Stimulated activated CD4-positive, alpha-beta T cell treated with anti-CD3 and anti-CD28 coated beads, Interleukin-1b, Interleukin-23, amount 100 ng/mL, for 24 hours (primary cell): ENCODE data around the gene PARD3B.

Experiments used
- DNase-seq, 4 experiments: peaks; one replicate each; pipeline ENCODE4 v3.0.0-alpha.2; 2020; ENCODE audit warnings: low read depth in 4 of 4, low spot score in 1 of 4

Gene PARD3B

GRCh38 chr2:205220559-205220958, 675.3 kb downstream of the PARD3B start:
- no peak for DNase-seq

- DNase-seq: no peak
Measured at GRCh38 chr2:205232086-205232485, 686.8 kb downstream of the PARD3B start.

DNA sequence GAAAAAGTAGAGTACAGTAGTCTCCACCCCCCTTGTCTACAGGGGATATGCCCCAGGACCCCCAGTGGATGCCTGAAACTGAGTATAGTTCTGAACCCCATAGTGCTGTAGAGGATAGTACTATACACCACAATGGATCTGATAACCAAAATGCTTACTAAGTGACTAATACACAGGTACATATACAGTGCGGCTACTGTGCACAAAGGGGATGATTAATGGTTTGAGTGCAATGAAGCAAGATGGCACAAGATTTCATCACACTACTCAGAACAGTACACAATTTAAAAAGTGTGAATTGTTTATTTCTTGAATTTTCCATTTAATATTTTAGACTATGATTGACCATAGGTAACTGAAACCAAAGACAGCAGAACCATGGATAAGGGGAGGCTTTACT, 690.2 kb downstream of the PARD3B start:
- no peak for DNase-seq

- DNase-seq: no peak
Measured at GRCh38 chr2:205237524-205237923, 692.2 kb downstream of the PARD3B start.

- no peak for DNase-seq
Measured at GRCh38 chr2:205245001-205245400, 699.7 kb downstream of the PARD3B start.

DNA sequence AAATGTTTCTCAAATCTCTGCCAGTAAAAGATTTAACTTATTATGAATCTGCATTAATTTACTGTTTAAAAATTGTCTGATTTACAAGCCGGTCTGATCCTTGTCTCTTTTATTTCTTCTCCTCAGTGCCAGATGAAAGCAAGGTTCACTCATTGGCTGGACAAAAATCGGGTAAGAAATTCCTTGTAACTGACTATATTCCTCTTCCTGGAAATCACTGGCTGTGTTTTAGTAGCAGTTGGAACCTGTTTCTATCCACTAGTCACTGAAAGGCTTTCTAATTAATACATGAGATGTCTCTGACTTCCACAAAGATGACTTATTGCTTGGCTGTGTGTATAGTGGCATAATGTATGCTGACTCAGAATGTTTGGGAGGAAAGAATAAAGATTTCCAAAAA, 700.4 kb downstream of the PARD3B start:
- DNase-seq: no peak

DNA sequence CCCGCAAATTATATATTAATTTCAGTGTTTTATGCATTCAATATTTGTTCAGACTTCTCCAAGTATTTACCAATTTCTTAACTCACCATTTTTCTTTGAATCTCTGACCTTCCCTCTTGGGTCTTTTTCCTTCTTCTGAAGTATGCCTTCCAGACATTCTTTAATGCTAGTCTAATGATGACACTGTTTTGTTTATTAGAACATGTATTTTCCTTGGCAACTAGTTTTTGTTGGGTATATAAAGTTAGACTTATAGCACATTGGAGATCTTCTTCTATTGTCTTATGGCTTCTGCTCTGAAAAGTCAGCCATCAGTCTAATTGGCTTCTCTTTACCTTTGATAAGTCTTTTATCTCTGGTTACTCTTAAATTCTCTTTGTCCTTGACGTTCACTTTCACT, 713.8 kb downstream of the PARD3B start:
- no peak for DNase-seq

DNA sequence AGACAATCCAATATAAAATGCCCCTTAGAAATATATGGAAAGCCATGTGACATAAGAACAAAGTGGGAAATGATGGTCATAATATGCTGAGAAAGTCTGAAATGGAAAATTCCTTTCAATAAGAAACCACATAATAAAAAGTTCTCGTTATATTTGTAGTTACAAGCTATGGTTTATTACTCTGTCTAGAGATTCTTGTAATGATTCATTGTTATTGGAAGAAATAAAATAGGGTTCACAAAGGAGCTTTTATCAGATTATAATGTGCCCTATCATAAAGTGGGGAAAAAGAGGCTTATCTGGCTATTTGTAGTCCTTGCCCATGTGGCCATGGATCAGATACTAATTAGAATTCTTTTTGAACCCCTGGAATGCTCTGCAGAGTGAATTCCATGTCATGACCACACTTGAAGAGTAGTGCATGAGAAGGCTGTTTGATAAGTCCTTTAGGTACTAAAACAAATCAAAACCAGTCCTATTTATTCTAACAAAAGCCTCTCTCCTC, 716.3 kb downstream of the PARD3B start:
- DNase-seq: no peak

DNA sequence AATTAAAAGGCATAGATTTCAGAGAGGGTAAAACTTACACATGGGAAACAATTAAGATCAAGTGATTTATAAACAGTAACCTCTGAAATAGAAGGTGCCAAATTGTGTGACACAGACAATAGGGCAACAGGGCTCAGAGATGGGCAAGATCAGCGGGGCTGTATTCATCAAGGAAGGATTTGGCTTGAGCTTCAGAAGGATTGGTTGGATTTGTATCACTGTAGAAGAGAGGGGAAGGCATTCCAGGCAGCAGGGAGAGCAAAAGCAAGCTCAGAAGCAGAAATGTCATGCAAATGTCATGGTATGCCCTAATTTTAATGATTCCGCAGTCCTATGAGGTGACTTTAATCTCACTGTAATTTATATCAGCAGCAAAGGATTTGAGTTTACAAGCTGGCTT, 722.0 kb downstream of the PARD3B start:
- DNase-seq: no peak

DNA sequence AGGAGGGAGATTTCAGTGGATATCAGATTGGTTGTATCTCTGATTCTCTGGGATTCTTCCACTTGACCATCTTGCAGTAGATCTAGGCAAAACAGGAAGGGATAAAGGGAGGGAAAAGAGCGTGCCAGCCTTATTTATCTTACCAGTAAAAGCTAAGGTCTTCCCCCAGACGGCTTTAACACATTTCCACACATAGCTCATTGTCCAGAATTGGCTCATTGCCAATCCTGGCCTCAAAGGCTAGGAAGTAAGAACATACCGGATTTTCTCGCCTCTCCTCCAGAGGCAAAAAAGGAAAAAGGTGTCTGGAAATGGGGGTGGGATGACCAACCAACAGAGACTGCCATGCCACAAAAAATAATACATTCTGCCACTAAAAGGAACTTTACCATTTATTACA, 725.4 kb downstream of the PARD3B start:
- no peak for DNase-seq

DNA sequence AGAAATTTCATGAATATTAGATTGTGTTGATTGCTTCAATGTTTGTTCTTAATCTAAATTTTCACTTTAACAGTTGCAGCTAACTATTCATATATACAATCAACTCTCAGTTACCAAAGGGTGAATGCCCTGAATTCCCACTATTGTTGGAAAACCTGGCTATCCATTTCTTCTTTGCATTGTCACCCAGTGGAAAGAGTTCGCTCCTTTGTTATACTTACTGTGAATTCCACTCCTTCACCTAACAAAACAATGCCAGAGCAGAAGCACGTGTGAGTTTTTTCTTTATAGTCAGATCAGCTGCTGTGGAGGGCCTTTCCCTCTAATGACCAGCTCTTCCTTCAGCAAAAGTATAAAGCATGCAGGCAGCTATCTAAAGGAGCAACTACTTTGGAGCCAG, 727.9 kb downstream of the PARD3B start:
- DNase-seq: no peak

- no peak for DNase-seq
Measured at GRCh38 chr2:205273627-205274026, 728.4 kb downstream of the PARD3B start.

DNA sequence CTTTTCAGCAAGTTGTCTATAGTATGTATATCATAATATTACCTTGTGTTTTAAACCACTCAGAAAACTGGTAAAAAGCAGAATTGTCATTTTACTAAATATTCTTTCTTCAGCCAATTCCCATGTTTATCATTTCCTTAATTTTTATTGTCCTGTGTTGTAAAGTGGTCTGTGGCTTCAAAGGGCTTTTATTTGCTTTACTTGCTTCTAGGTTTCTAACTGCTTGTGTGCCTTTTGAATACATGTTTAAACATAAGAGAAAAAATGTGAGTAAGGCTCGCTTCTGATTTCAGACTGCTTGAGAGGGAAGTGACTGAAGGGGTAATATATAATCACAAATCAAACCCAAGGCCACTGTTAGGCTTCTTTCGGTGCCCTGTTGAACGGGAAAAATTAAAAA, 729.5 kb downstream of the PARD3B start:
- DNase-seq: no peak

- DNase-seq: no peak
Measured at GRCh38 chr2:205276116-205276777, 731.0 kb downstream of the PARD3B start.

DNA sequence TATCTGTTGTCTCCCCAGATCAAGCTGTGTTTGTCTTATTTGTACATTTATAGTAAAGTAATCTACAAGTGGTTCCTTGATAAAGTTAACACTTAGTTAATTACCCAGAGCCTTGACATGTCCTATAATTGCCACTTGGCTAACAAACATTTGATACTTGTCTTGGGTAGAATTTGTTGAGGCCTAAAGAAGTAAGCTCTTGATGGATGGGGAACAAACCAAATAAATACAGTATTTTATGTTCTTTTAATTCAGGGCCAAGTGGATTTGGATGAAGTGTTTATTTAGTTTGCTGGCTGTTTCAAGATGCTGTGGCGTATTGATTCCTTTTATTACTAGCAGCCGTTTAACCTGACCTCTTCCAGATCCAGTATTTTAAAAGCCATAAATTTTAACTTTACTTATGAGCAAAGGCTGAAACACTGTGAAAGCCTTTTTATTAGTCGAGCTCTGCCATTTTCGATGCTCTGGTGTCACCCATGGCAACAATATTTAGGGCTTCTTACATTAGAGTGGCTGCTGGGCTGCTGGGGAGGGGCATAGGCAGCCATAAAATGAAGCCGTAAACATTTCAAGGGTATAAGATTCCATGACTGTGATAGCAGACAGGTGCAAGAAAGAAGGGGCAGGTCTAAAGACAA, 735.4 kb downstream of the PARD3B start:
- DNase-seq: no peak

DNA sequence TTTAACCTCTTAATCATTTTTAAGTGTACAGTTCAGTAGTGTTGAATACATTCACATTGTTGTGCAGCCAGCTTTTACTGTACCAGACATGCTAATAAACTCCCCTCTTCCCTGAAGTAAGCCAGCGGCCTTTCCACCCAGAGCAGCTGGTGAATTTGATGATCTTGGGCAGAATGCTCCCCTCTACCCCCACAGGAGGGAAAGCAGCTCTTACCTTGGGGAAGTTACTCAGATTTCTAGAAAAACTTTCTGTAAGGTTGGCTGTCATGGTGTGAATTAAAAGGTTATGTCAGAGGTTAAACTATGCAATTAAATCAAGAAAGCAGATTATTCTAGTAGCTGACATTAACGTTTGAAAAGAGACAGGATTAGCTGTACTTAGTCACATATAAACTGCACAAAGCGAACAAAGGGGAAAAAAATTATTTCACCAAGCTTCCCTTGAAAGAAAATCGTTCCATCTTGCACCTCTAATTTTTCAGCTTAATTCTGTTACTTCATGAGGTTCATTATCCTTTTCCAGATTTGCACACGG, 738.5 kb downstream of the PARD3B start:
- no peak for DNase-seq

GRCh38 chr2:205284334-205284733, 739.1 kb downstream of the PARD3B start:
- DNase-seq: no peak

DNA sequence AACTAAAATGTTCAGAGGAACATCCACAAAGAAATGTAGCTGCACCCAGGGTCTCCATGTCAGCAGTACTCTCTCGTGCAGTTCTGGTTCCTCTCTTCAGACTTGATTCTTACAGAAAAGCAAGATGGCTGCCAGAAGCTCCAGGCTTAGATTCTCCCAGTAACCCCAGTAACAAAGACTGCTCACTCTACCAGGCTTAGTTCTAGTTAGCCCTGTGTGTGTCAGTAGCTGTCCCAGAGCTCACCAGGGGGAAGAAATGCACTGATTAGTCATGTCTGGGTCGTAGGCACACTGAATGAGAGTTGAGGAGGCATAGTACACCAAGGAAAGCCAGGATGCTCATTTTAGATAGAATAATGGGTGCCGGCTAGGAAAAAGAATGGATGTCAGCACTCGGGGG, 742.0 kb downstream of the PARD3B start:
- DNase-seq: no peak

GRCh38 chr2:205288686-205289085, 743.4 kb downstream of the PARD3B start:
- no peak for DNase-seq

- DNase-seq: no peak
Measured at GRCh38 chr2:205290299-205290698, 745.0 kb downstream of the PARD3B start.

- no peak for DNase-seq
Measured at GRCh38 chr2:205292665-205293295, 747.5 kb downstream of the PARD3B start.

DNA sequence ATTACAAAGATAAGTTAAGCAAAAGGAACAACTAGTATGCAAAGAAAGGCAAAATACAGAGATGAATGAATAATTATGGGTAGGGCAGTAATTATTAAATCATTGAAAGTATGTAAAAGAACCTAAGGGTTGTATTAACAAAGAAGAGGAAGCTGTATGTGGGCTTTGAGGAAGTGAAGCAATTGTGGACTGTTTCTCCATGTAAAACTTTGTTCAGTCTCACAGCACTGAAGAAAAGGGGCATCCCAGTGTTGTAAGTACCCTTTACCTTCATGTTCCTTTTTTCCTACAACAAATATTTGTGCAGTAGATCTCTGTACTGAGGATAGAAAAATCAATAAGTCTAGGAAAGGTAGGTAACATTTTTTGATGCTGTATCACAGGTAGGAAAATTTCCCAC, 748.3 kb downstream of the PARD3B start:
- DNase-seq: no peak
